ENCODE results near the gene TRHDE.

The TRHDE gene, protein sequence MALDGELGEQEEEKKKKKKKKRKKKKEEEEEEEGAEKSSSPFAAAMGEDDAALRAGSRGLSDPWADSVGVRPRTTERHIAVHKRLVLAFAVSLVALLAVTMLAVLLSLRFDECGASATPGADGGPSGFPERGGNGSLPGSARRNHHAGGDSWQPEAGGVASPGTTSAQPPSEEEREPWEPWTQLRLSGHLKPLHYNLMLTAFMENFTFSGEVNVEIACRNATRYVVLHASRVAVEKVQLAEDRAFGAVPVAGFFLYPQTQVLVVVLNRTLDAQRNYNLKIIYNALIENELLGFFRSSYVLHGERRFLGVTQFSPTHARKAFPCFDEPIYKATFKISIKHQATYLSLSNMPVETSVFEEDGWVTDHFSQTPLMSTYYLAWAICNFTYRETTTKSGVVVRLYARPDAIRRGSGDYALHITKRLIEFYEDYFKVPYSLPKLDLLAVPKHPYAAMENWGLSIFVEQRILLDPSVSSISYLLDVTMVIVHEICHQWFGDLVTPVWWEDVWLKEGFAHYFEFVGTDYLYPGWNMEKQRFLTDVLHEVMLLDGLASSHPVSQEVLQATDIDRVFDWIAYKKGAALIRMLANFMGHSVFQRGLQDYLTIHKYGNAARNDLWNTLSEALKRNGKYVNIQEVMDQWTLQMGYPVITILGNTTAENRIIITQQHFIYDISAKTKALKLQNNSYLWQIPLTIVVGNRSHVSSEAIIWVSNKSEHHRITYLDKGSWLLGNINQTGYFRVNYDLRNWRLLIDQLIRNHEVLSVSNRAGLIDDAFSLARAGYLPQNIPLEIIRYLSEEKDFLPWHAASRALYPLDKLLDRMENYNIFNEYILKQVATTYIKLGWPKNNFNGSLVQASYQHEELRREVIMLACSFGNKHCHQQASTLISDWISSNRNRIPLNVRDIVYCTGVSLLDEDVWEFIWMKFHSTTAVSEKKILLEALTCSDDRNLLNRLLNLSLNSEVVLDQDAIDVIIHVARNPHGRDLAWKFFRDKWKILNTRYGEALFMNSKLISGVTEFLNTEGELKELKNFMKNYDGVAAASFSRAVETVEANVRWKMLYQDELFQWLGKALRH

DNA sequence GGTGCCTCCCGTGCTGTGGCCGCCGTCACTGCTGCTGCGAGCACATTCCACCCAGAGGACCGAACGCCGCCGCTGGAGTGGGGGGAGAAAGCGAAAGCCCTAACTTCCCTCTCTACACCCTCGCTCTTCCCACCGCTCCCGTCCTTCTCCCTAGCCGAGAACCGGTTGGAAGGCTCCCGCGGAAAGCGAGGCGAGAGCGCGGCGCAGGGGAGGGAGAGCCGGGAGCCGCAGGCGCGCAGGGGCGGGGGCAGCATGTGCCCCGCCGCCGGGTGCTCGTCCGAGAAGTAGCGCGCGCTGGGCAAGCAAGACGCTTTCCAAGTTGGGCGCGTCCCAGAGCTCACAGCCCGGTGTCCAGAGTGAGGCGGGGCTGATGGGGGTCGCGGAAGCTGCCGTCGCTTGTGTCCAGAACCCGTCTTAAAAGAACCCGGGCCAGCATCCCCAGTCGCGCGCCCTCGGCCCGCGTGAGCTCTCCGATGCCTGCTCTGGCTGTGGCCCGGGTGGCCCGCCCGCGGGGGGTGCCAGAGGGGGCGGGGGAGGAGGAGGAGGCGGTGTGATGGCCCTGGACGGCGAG is at the start of gene TRHDE:
Gene TRHDE, plus strand, starts transcription at position 280 of the 571 bp plus-strand sequence. Its CDS starts 274 bp downstream, at position 554.
- no peaks in the 10 kb centered on the region for H3K9me3 ChIP-seq (ENCODE audit: control insufficient read depth, insufficient read depth, low read length)
- H3K27me3 ChIP-seq (ENCODE audit: control insufficient read depth, insufficient read depth, low read length) = peaks cover 18% of the 10 kb centered on the region
- H3K36me3 ChIP-seq (ENCODE audit: control insufficient read depth, insufficient read depth, low read length) = no peaks in the 10 kb centered on the region
- no CpG with 5 or more reads among the region's 60 CpGs for whole genome bisulfite sequencing (ENCODE audit: insufficient coverage, insufficient read length)
- DNase-seq (ENCODE audit: low read depth, low spot score) = no peak
- H3K27ac ChIP-seq (ENCODE audit: low read length) = no peak within 1 kb of the TSS
- no peaks in the 10 kb centered on the region for H3K4me1 ChIP-seq (ENCODE audit: control insufficient read depth, insufficient read depth, low read length)
- peak within 1 kb of the TSS; percentile 42; the same call in 1 of the 2 replicates for H3K4me3 ChIP-seq (ENCODE audit: low read length)

DNA sequence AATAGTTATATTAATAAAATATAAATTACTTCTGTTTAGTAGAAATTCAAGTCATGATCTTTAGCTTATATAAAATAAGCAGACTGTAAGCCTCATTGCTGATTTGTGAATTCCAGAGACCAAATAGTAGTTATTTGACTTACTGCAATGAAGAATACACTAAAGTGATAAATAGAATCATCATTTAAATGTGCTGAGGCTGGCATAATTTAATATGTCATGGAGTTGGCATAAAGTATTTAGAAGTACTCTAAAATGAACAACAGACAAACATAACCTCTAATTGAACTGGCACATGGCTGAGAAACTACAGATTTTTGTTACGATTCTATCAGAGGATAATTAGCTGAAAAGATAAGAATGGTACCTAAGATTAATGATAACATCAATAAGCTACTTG is 45.7 kb upstream of the TRHDE start:
- WGBS (ENCODE audit: insufficient coverage, insufficient read length) = no CpG with 5 or more reads among the region's 1 CpG
- no peak for DNase-seq (ENCODE audit: low read depth, low spot score)
- H3K4me1 ChIP-seq (ENCODE audit: control insufficient read depth, insufficient read depth, low read length) = no peaks in the 10 kb centered on the region
- H3K27ac ChIP-seq (ENCODE audit: low read length) = no peak overlapping the region
- no peaks in the 10 kb centered on the region for H3K36me3 ChIP-seq (ENCODE audit: control insufficient read depth, insufficient read depth, low read length)
- no peaks in the 10 kb centered on the region for H3K27me3 ChIP-seq (ENCODE audit: control insufficient read depth, insufficient read depth, low read length)
- H3K9me3 ChIP-seq (ENCODE audit: control insufficient read depth, insufficient read depth, low read length) = no peaks in the 10 kb centered on the region
- H3K4me3 ChIP-seq (ENCODE audit: low read length) = no peak overlapping the region

DNA sequence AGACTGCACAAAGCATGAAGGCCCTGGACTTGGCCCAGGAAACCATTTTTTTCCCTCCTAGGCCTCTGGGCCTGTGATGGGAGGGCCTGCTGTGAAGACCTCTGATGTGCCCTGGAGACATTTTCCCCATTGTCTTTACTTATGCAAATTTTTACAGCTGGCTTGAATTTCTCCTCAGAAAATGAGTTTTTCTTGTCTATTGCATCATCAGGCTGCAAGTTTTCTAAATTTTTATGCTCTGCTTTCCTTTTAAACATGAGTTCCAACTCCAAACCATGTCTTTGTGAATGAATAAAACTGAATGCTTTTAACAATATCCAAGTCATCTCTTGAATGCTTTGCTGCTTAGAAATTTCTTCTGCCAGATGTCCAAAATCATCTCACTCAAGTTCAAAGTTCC is 43.7 kb upstream of the TRHDE start:
- DNase-seq (ENCODE audit: low read depth, low spot score) = no peak
- Histone ChIP-seq H3K36me3 (ENCODE audit: control insufficient read depth, insufficient read depth, low read length) (no peaks in the 10 kb centered on the region), H3K4me3 (ENCODE audit: low read length) (no peak overlapping the region), H3K27ac (ENCODE audit: low read length) (no peak overlapping the region), H3K9me3 (ENCODE audit: control insufficient read depth, insufficient read depth, low read length) (no peaks in the 10 kb centered on the region), H3K27me3 (ENCODE audit: control insufficient read depth, insufficient read depth, low read length) (no peaks in the 10 kb centered on the region), H3K4me1 (ENCODE audit: control insufficient read depth, insufficient read depth, low read length) (no peaks in the 10 kb centered on the region)

DNA sequence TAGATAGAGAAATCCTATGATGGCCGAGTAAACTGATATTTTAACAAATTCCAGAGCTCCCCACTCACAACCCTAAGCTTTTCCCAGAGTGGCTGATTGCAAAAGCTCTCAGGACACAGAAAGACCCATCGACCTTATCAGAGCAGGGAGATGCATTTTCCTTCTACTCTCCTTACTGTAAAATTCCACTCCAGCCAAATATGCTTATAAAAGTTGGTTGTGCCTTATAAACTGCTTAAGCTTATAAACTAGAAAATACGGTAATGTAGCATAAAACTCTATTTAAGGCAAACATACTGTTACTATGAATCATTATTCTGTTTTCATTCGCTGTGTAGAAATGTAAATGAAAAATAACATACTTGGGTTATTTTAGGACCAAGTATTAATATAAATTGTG is 41.6 kb upstream of the TRHDE start:
- H3K9me3 ChIP-seq (ENCODE audit: control insufficient read depth, insufficient read depth, low read length) = no peaks in the 10 kb centered on the region
- no peak for DNase-seq (ENCODE audit: low read depth, low spot score)
- no peaks in the 10 kb centered on the region for H3K4me1 ChIP-seq (ENCODE audit: control insufficient read depth, insufficient read depth, low read length)
- no peak overlapping the region for H3K4me3 ChIP-seq (ENCODE audit: low read length)
- H3K27ac ChIP-seq (ENCODE audit: low read length) = no peak overlapping the region
- no peaks in the 10 kb centered on the region for H3K36me3 ChIP-seq (ENCODE audit: control insufficient read depth, insufficient read depth, low read length)
- WGBS (ENCODE audit: insufficient coverage, insufficient read length) = no CpG with 5 or more reads among the region's 4 CpGs
- no peaks in the 10 kb centered on the region for H3K27me3 ChIP-seq (ENCODE audit: control insufficient read depth, insufficient read depth, low read length)

DNA sequence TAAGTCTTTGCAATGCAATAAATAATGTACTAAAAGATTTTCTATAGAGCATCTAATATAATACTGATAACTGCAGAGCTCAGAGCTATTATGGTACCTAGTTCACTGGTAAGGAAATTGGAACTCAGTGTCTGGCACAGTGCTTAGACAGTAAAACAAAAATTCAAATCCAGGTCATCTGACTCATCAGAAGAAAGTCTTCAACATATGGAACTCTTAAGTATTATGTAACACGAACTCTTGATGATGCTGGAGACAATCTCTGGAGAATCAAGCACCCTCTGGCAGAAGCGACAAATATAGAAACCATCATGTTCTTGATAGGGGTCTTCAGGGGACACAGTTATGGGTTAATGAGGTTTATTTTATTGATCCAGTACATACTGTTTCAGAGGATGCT is 37.3 kb upstream of the TRHDE start:
- Histone ChIP-seq H3K4me1 (ENCODE audit: control insufficient read depth, insufficient read depth, low read length) (no peaks in the 10 kb centered on the region), H3K27ac (ENCODE audit: low read length) (no peak overlapping the region), H3K4me3 (ENCODE audit: low read length) (no peak overlapping the region), H3K36me3 (ENCODE audit: control insufficient read depth, insufficient read depth, low read length) (no peaks in the 10 kb centered on the region), H3K27me3 (ENCODE audit: control insufficient read depth, insufficient read depth, low read length) (no peaks in the 10 kb centered on the region), H3K9me3 (ENCODE audit: control insufficient read depth, insufficient read depth, low read length) (no peaks in the 10 kb centered on the region)
- no peak for DNase-seq (ENCODE audit: low read depth, low spot score)
- WGBS (ENCODE audit: insufficient coverage, insufficient read length) = no CpG with 5 or more reads among the region's 2 CpGs

DNA sequence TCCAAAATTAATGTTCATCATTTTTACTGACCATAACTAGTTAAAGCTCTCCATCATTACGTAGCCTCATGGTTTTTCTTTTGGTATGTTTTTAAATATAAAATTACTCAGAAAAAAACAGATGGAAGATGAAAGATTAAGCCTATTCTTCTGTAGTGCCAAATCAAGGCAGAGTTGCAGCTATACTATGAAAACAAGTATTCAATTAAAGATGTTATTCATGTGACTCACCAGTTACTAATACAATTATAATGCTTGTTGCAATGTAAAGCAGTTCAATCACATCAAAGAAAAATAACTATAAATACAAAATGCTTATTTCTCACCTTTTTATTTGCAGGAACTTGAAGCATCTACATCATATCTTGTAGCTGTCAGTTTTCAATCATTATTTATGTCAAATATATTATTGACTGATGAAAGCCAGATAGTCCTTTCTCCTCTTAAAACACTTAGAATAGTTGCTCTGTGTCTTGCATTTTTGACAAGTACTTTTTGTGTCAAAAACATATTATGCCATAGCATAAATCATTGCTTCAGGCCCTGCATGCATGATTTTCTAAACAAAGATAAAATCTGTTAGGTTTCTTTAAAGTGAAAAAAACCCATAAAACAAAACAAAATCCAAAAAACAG is 36.0 kb upstream of the TRHDE start:
- no CpG with 5 or more reads among the region's 1 CpG for WGBS (ENCODE audit: insufficient coverage, insufficient read length)
- Histone ChIP-seq H3K27ac (ENCODE audit: low read length) (no peak overlapping the region), H3K27me3 (ENCODE audit: control insufficient read depth, insufficient read depth, low read length) (no peaks in the 10 kb centered on the region), H3K36me3 (ENCODE audit: control insufficient read depth, insufficient read depth, low read length) (no peaks in the 10 kb centered on the region), H3K4me1 (ENCODE audit: control insufficient read depth, insufficient read depth, low read length) (no peaks in the 10 kb centered on the region), H3K9me3 (ENCODE audit: control insufficient read depth, insufficient read depth, low read length) (no peaks in the 10 kb centered on the region), H3K4me3 (ENCODE audit: low read length) (no peak overlapping the region)
- DNase-seq (ENCODE audit: low read depth, low spot score) = no peak

DNA sequence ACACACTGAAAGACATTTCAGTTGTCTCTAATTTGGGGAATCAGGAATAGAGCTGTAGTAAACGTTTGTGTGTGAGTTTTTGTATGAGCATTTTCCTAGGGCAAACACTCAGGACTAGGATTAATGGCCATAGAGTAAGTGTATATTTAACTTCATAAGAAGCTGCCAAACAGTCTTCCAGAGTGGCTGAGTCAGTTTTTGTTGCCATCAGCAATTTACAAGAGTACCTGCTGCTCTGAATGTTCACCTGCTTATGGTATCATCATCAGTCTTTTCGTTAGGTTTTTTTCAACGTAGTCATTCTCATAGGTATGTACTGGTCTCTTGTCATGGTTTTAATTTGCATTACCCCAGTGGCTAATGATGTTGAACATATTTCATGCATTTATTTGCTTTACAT is 30.6 kb upstream of the TRHDE start:
- Histone ChIP-seq H3K36me3 (ENCODE audit: control insufficient read depth, insufficient read depth, low read length) (no peaks in the 10 kb centered on the region), H3K27me3 (ENCODE audit: control insufficient read depth, insufficient read depth, low read length) (no peaks in the 10 kb centered on the region), H3K4me1 (ENCODE audit: control insufficient read depth, insufficient read depth, low read length) (no peaks in the 10 kb centered on the region), H3K27ac (ENCODE audit: low read length) (no peak overlapping the region), H3K9me3 (ENCODE audit: control insufficient read depth, insufficient read depth, low read length) (no peaks in the 10 kb centered on the region), H3K4me3 (ENCODE audit: low read length) (no peak overlapping the region)
- no peak for DNase-seq (ENCODE audit: low read depth, low spot score)
- WGBS (ENCODE audit: insufficient coverage, insufficient read length) = no CpG with 5 or more reads among the region's 3 CpGs

DNA sequence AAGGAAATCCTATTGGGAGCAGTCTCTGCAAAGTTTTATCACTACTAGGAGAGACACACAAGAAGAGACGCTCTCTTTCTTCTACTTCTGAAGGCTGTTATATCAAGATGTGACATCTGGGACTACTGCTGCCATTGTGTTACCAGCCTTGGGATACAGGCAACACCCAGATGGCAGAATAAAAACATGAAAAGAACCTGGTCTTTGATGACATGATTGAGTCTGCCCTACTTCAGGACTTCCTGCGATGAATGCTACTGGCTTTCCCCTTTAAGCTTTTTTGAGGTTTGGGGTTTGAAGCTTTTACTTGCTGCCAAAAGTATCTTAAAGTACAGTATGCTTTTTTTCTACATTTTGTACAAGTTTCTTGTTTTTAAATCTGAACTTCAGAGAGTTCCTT is 29.2 kb upstream of the TRHDE start:
- Histone ChIP-seq H3K27ac (ENCODE audit: low read length) (no peak overlapping the region), H3K9me3 (ENCODE audit: control insufficient read depth, insufficient read depth, low read length) (no peaks in the 10 kb centered on the region), H3K27me3 (ENCODE audit: control insufficient read depth, insufficient read depth, low read length) (no peaks in the 10 kb centered on the region), H3K36me3 (ENCODE audit: control insufficient read depth, insufficient read depth, low read length) (no peaks in the 10 kb centered on the region), H3K4me3 (ENCODE audit: low read length) (no peak overlapping the region), H3K4me1 (ENCODE audit: control insufficient read depth, insufficient read depth, low read length) (no peaks in the 10 kb centered on the region)
- no CpG with 5 or more reads among the region's 2 CpGs for WGBS (ENCODE audit: insufficient coverage, insufficient read length)
- DNase-seq (ENCODE audit: low read depth, low spot score) = no peak

DNA sequence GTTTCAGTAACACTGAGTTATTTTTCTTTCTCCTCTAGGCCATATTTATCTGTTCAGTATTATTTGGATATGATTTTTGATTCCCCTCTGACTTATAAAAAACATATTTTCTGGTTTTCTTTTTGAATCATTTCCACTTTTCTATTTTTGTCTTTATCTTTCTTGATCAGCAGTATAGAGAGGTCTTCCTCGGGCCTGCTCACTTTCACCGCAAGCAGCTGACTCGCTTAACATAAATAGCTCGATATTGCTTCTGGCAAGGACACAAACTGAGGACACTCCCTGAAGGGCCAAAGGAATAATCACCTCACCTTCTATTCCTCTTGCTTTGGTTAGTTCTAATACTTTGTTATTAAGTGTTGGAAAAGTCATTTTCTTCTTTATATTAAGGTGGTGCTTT is 25.8 kb upstream of the TRHDE start:
- Histone ChIP-seq H3K27me3 (ENCODE audit: control insufficient read depth, insufficient read depth, low read length) (no peaks in the 10 kb centered on the region), H3K36me3 (ENCODE audit: control insufficient read depth, insufficient read depth, low read length) (no peaks in the 10 kb centered on the region), H3K4me1 (ENCODE audit: control insufficient read depth, insufficient read depth, low read length) (no peaks in the 10 kb centered on the region), H3K4me3 (ENCODE audit: low read length) (no peak overlapping the region), H3K9me3 (ENCODE audit: control insufficient read depth, insufficient read depth, low read length) (no peaks in the 10 kb centered on the region), H3K27ac (ENCODE audit: low read length) (no peak overlapping the region)
- DNase-seq (ENCODE audit: low read depth, low spot score) = no peak
- WGBS (ENCODE audit: insufficient coverage, insufficient read length) = no CpG with 5 or more reads among the region's 4 CpGs

DNA sequence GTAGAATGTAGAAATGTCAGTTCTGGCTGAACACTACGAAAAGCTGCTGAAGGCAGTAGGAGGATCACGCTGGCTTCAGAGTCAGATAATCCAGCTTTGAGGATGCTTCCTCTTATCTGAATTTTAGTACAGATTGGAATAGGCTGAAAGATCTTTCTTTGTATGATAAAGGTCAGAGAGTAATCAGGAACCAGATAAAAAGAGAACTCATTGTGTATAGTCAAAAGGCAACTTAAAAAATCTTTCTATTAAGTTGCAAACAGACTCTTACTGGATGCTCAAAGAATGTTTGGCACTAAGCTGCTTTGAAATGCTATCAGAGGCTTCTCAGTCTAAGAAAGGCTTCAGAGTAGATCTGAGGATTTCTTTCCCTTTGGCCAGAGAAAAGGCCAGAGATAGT is 21.8 kb upstream of the TRHDE start:
- no peak overlapping the region for H3K27ac ChIP-seq (ENCODE audit: low read length)
- no peaks in the 10 kb centered on the region for H3K9me3 ChIP-seq (ENCODE audit: control insufficient read depth, insufficient read depth, low read length)
- no peak for DNase-seq (ENCODE audit: low read depth, low spot score)
- no peaks in the 10 kb centered on the region for H3K36me3 ChIP-seq (ENCODE audit: control insufficient read depth, insufficient read depth, low read length)
- H3K4me1 ChIP-seq (ENCODE audit: control insufficient read depth, insufficient read depth, low read length) = no peaks in the 10 kb centered on the region
- H3K4me3 ChIP-seq (ENCODE audit: low read length) = no peak overlapping the region
- WGBS (ENCODE audit: insufficient coverage, insufficient read length) = no CpG with 5 or more reads among the region's 2 CpGs
- no peaks in the 10 kb centered on the region for H3K27me3 ChIP-seq (ENCODE audit: control insufficient read depth, insufficient read depth, low read length)

Data from iPS DF 6.9 (cell line).